Heart left ventricle (tissue), 13 donors: ENCODE data around the gene FGF2.

ENCODE experiments used
- POLR2A ChIP-seq, 2 donors: fragments of 450-650 bp; IDR thresholded peaks; one replicate each; pipeline ENCODE4 v1.6.1; 2017; ENCODE audit warnings: antibody characterized with exemption in 2 of 2, mild to moderate bottlenecking in 2 of 2, moderate library complexity in 2 of 2
- TF ChIP-seq, protein P1 (sequence below), 12 donors: fragments of 200-600 bp; sonication (generic) in 4 of 12; IDR thresholded peaks; one replicate each; pipeline versions ENCODE4 v1.5.0 to v1.8.0; 2018 to 2022; ENCODE audit warnings: antibody characterized with exemption in 12 of 12, mild to moderate bottlenecking in 5 of 12
- donor health status: ischemic (EF 13 %, LVEDD 7.1; RV severe dilation, severe dysfunction).
- donor health status: DM: no; HTN: yes; CAD: no.
- donor health status: DM: no; HTN: no; CAD: no.
- donor health status: ischemic (EF 25% LVEDD 6.9; RV normal size, moderate dysfunction).
- donor health status: ischemic (EF 25% LVEDD 5.7; RV mildly dilated, moderate dysfunction).
- donor health status: ischemic (EF 35%, LVEDD 5.7; RV mildly dilated, moderate dysfunction).
- donor health status: nonischemic (EF 11% LVEDD 7.7; RV severe dilation, severe dysfunction).
- donor health status: DM: yes; HTN: yes; CAD: no.
- donor health status: PGD.
- donor health status: ischemic (EF 29% LVEDD 5.4; RV normal size, mild dysfunction).
- donor health status: nonischemic (EF 23%, LVEDD 6.1; RV moderate dilation, normal function).

DNA sequence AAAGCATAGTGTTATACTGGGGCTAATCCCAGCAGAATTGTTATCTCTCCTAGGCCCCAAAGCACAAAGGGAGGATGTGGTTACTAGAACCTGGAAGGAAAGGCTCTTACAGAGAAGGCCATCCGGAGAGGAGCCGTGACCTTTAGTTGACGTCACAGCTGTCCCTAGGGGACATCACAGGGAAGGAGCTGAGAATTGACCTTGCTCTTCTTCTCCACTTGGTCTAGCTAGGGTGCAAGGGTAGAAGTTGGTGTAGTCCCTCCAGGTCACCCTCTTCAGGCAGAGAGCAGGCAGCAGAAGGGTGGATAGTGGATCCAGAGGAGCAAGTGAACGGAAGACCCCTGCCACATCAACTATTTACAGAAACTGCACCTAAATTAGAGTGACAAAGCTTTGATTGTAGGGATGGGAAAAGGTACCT lies 22.8 kb upstream of the FGF2 start:
- TF ChIP-seq, protein P1, sequence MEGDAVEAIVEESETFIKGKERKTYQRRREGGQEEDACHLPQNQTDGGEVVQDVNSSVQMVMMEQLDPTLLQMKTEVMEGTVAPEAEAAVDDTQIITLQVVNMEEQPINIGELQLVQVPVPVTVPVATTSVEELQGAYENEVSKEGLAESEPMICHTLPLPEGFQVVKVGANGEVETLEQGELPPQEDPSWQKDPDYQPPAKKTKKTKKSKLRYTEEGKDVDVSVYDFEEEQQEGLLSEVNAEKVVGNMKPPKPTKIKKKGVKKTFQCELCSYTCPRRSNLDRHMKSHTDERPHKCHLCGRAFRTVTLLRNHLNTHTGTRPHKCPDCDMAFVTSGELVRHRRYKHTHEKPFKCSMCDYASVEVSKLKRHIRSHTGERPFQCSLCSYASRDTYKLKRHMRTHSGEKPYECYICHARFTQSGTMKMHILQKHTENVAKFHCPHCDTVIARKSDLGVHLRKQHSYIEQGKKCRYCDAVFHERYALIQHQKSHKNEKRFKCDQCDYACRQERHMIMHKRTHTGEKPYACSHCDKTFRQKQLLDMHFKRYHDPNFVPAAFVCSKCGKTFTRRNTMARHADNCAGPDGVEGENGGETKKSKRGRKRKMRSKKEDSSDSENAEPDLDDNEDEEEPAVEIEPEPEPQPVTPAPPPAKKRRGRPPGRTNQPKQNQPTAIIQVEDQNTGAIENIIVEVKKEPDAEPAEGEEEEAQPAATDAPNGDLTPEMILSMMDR (IDR thresholded peaks at IDR 0.05): no peak
- no peak for TF ChIP-seq POLR2A (IDR thresholded peaks at IDR 0.05)
